Activated CD4-positive, alpha-beta memory T cell treated with anti-CD3 and anti-CD28 coated beads for 36 hours (primary cell): ENCODE results near the gene APOC3. TPM values are rescaled to one million over a fixed set of nuclear protein-coding genes. Genes with fewer than 3 reads are reported as not detected.

Experiments
- CTCF ChIA-PET: fragments of 350-600 bp; sonication (Branson Sonifier 250); formaldehyde crosslinking; loops from one replicate; lab custom pipeline; 2021; ENCODE audit warnings: antibody characterized with exemption, inconsistent platforms; lab: Charles Lee
- POLR2A ChIA-PET: fragments of 350-600 bp; sonication (Branson Sonifier 250); formaldehyde crosslinking; loops from one replicate; lab custom pipeline; 2021; ENCODE audit warnings: antibody characterized with exemption; lab: Charles Lee
- DNase-seq: peaks from one replicate; pipeline ENCODE4 v3.0.0-alpha.2; 2020
- H3K27ac Mint-ChIP-seq: one replicate; pipeline ENCODE4 v1.8.0; 2021; ENCODE audit warnings: mixed read lengths
- H3K27me3 Mint-ChIP-seq: one replicate; pipeline ENCODE4 v1.8.0; 2021; ENCODE audit warnings: mixed read lengths
- H3K36me3 Mint-ChIP-seq: one replicate; pipeline ENCODE4 v1.8.0; 2021; ENCODE audit warnings: mixed read lengths
- H3K4me1 Mint-ChIP-seq: one replicate; pipeline ENCODE4 v1.8.0; 2021; ENCODE audit warnings: low read depth, mixed read lengths
- H3K4me3 Mint-ChIP-seq: one replicate; pipeline ENCODE4 v1.8.0; 2021; ENCODE audit warnings: mild to moderate bottlenecking, mixed read lengths
- H3K9me3 Mint-ChIP-seq: one replicate; pipeline ENCODE4 v1.8.0; 2021; ENCODE audit warnings: mixed read lengths
- intact Hi-C: fragments of 100-400 bp; cut with micrococcal nuclease; formaldehyde crosslinking; loops from one replicate; pipeline ENCODE4 v1.15.1; 2023
- total RNA-seq, 2 experiments: library from RNA; stranded (reverse); gene quantifications; one replicate each; pipeline ENCODE4 v1.2.3, GENCODE V29; 2021

The APOC3 gene
- total RNA-seq, 2 experiments from 2014 or later: not detected

DNA sequence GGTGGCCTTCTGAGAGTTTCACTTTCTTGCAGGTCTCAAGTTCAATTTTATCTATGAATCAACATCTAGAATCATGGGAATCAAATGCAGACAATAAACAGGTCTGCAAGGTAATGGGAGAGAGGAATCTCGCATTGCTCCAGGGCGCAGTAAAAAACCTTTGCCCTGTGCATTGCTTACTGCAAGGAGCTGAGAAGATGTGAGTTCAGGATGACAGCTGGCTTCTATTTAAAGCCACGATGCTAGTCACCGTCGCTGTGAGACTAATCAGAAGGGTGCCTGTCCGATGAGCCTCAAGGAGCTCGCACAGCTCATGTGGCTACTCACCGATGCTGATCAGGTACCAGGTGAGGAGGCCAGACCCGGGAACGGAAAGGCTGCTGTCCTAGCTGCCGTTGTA, 37.9 kb downstream of the APOC3 start:
- Mint-ChIP-seq H3K4me3 (no peak overlapping the region), H3K4me1 (peaks cover 7% of the 10 kb centered on the region), H3K27me3 (no peaks in the 10 kb centered on the region), H3K9me3 (no peaks in the 10 kb centered on the region), H3K27ac (no peak overlapping the region), H3K36me3 (peaks cover 33% of the 10 kb centered on the region)
- intact Hi-C loops: no loop called here
- POLR2A ChIA-PET: no interaction called here
- no peak for DNase-seq
- CTCF ChIA-PET: interaction anchor here (0.6 to 1.9 kb wide), 5 partner anchors 12 to 239 kb away, joined by 3 to 4 read pairs (median 3); partner anchors contain the start of gene APOA5

DNA sequence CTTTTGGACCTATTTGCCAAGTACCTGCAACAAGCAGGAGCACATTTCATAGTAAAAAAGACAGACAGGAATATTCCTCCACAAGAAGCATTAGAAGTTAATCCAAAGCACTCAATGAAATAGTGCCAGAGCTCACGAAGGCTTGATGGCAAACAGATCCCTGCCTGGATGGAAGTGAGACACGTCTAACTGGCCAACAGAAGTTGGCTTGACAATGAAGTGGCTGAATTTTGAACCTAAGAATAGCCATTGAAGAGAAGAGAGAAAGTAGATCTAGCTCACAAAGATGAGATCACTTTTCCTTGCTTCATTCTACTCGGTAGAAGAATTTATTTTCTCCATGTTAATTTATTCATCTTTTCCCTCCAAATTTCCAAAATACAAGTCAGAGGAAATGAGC, 38.4 kb downstream of the APOC3 start:
- ChIA-PET CTCF (interaction anchor here (1.0 kb wide), 1 partner anchor 238 kb away, joined by 3 read pairs; no protein-coding TSS in a partner anchor), POLR2A (no interaction called here)
- H3K4me1 Mint-ChIP-seq: peaks cover 7% of the 10 kb centered on the region
- no peak overlapping the region for H3K4me3 Mint-ChIP-seq
- intact Hi-C loops: no loop called here
- no peak for DNase-seq
- H3K27ac Mint-ChIP-seq: no peak overlapping the region
- H3K27me3 Mint-ChIP-seq: no peaks in the 10 kb centered on the region
- H3K9me3 Mint-ChIP-seq: no peaks in the 10 kb centered on the region
- H3K36me3 Mint-ChIP-seq: peaks cover 37% of the 10 kb centered on the region

DNA sequence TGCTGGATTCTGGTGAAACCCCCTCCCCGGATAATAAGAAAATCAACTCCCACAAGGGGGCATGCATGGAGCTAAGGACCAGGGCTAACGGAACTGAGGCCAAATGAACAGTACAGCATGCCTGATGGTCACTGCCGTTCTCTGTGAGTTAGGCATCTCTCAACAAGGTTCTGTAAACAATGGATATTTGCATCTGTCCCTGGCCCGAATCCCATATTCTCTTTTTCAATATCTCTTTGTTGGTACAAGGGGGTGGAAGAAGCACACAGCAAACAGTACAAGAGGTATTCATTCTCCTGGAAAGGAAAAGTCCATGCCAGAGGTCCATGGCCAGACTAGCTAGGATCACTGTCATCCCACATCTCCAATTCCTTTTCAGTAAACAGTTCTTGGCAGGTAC, 39.9 kb downstream of the APOC3 start:
- POLR2A ChIA-PET: interaction anchor here (0.6 kb wide), 1 partner anchor 59 kb away, joined by 3 read pairs; no protein-coding TSS in a partner anchor
- peaks cover 7% of the 10 kb centered on the region for H3K4me1 Mint-ChIP-seq
- no peaks in the 10 kb centered on the region for H3K9me3 Mint-ChIP-seq
- peaks cover 37% of the 10 kb centered on the region for H3K36me3 Mint-ChIP-seq
- H3K4me3 Mint-ChIP-seq: no peak overlapping the region
- CTCF ChIA-PET: interaction anchor here (2.5 to 2.7 kb wide), 2 partner anchors 34 to 236 kb away, joined by 7 to 13 read pairs; no protein-coding TSS in a partner anchor
- intact Hi-C loops: no loop called here
- DNase-seq: no peak
- peak overlapping the region; percentile 26 for H3K27ac Mint-ChIP-seq
- no peaks in the 10 kb centered on the region for H3K27me3 Mint-ChIP-seq

DNA sequence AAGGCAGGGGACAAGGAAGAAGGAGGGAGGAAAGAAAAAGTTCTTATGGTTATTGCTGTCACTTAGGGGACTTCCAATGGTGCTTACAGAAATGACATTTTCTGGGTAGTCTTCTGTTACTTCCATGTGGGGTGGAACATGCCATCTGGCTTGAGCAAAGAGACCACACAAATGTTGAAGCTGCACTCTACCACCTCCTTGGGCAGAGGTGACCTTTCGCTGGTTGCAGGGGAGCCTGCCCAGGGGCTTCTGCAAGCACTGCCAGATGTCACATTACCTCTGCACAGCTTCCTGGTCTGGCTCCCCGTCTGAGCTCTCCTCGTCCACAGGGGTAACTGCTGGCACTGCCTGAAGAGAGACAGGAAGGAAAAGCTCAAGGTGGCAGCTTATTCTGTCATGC, 40.3 kb downstream of the APOC3 start:
- Mint-ChIP-seq H3K27ac (peak overlapping the region; percentile 26), H3K36me3 (peaks cover 39% of the 10 kb centered on the region), H3K4me1 (peaks cover 7% of the 10 kb centered on the region), H3K27me3 (no peaks in the 10 kb centered on the region), H3K9me3 (no peaks in the 10 kb centered on the region), H3K4me3 (no peak overlapping the region)
- DNase-seq: no peak
- intact Hi-C loops: no loop called here
- POLR2A ChIA-PET: no interaction called here
- CTCF ChIA-PET: interaction anchor here (2.5 to 2.7 kb wide), 2 partner anchors 34 to 236 kb away, joined by 7 to 13 read pairs; no protein-coding TSS in a partner anchor

DNA sequence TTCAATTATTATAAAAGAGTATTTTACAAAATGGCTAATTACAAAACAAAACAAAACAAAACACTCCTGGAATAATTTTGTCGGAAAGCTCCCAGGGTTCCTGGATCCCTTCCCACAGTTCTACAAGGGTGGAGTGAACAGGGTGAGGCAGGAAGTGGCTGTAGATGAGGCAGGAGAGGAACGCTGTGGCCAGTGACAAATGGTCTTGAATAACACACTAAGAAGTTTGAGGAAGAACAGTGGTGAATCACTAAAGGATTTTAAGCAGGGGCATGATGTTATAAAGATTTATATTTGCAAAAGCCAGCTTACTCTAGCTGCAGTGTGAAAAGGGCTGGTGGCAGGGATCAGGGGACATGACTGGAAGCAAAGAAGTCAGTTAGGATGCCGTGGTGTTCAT, 41.5 kb downstream of the APOC3 start:
- DNase-seq: no peak
- Mint-ChIP-seq H3K9me3 (no peaks in the 10 kb centered on the region), H3K36me3 (peaks cover 39% of the 10 kb centered on the region), H3K27me3 (no peaks in the 10 kb centered on the region), H3K27ac (peak overlapping the region; percentile 5), H3K4me3 (no peak overlapping the region), H3K4me1 (peaks cover 7% of the 10 kb centered on the region)
- intact Hi-C loops: no loop called here
- ChIA-PET POLR2A (no interaction called here), CTCF (interaction anchor here (0.5 to 2.7 kb wide), 3 partner anchors 35 to 1186 kb away, joined by 3 to 13 read pairs (median 7); no protein-coding TSS in a partner anchor)

DNA sequence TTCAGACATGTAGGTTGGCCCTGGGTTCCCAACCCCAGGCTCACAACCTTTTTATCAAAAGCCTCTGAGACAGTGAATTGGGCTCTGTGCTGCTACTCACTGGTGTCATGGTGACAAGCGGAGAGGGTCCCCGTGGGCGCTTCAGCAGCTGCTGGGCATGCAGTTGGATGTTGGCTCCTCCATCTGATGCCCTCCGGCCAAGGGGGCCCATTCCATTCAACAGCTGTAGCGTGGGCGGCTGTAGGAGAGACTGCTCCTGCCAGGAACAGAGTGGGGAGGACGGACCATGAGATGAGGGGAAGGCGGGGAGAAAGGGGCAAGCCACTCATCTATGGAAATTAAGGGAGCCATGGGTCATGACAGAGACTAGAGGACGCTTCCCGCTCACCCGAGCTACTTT, 43.7 kb downstream of the APOC3 start:
- intact Hi-C loops: no loop called here
- ChIA-PET CTCF (interaction anchor here (0.9 to 1.3 kb wide), 2 partner anchors 82 to 353 kb away, joined by 3 to 4 read pairs; partner anchors contain the start of gene APOA5), POLR2A (interaction anchor here (0.6 kb wide), 1 partner anchor 105 kb away, joined by 7 read pairs; no protein-coding TSS in a partner anchor)
- no peak for DNase-seq
- Mint-ChIP-seq H3K27ac (no peak overlapping the region), H3K4me1 (peaks cover 7% of the 10 kb centered on the region), H3K27me3 (no peaks in the 10 kb centered on the region), H3K4me3 (no peak overlapping the region), H3K9me3 (no peaks in the 10 kb centered on the region), H3K36me3 (peaks cover 28% of the 10 kb centered on the region)

DNA sequence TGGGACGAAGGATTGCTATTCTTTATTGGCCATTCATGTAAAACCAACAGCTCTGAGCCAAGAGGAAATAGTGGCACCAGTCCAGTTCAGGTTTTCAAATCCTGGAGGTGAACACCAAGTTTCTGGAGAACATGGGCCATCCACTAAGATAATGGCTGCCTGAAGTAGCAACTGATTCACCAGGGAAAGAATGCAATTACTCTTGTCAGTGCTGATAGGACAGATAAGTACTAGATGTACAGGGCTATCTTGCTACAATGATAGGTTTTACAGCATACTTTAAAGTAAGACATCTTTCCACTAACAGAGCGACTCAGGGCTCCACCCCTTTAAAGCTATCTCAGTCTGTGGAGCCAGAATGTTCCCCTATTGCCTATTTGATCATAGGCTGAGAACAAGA, 44.5 kb downstream of the APOC3 start:
- intact Hi-C loops: no loop called here
- no peaks in the 10 kb centered on the region for H3K27me3 Mint-ChIP-seq
- ChIA-PET POLR2A (no interaction called here), CTCF (interaction anchor here (0.9 to 1.3 kb wide), 2 partner anchors 83 to 352 kb away, joined by 3 to 4 read pairs; partner anchors contain the start of gene APOA5)
- no peak for DNase-seq
- H3K9me3 Mint-ChIP-seq: no peaks in the 10 kb centered on the region
- H3K27ac Mint-ChIP-seq: no peak overlapping the region
- no peak overlapping the region for H3K4me3 Mint-ChIP-seq
- peaks cover 27% of the 10 kb centered on the region for H3K36me3 Mint-ChIP-seq
- H3K4me1 Mint-ChIP-seq: peaks cover 7% of the 10 kb centered on the region

DNA sequence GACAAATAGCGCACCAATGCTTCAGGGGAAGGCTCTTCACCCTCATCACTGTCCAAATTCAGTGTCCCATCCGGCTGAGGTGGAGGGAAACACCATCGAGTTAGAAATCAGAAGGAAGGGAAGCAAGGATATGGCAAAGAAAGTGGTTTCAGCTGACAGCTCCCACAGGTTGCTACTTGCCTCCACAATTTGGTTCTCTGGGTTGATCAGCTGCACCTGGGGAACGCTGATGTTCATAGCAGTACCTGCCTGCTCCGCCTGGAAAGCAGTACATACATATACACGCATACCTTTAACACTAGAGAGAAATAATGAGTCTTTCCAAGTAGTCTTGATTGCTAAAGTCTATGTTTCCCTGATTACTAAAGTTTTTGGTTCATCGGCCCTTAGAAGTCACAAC, 45.5 kb downstream of the APOC3 start:
- no peak for DNase-seq
- Mint-ChIP-seq H3K9me3 (no peaks in the 10 kb centered on the region), H3K36me3 (peaks cover 21% of the 10 kb centered on the region), H3K27me3 (no peaks in the 10 kb centered on the region), H3K4me3 (no peak overlapping the region), H3K4me1 (peaks cover 6% of the 10 kb centered on the region), H3K27ac (no peak overlapping the region)
- CTCF ChIA-PET: no interaction called here
- POLR2A ChIA-PET: no interaction called here
- intact Hi-C loops: no loop called here

DNA sequence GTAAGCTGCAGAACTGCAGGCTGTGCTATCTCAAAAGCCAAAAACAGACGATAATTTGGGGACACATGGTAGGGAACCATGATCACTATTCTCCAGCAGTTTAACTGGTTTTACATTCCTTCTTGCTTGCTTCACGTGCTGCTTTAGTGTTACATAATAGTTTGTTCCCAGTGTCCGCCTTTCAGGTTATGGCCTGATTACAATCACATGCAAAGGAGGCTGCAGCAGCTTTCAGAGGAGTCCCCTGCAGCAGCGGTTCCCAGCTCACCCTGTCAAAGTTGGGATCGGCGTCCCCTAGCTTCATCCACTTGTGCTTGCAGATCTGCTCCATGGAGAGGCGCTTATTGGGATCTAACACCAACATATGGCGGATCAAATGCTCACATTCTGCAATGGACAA, 46.9 kb downstream of the APOC3 start:
- no peak for DNase-seq
- Mint-ChIP-seq H3K36me3 (peaks cover 19% of the 10 kb centered on the region), H3K27me3 (no peaks in the 10 kb centered on the region), H3K4me1 (peaks cover 14% of the 10 kb centered on the region), H3K27ac (no peak overlapping the region), H3K4me3 (no peak overlapping the region), H3K9me3 (no peaks in the 10 kb centered on the region)
- intact Hi-C loops: no loop called here
- ChIA-PET CTCF (interaction anchor here (1.0 to 1.2 kb wide), 2 partner anchors 9 to 222 kb away, joined by 3 read pairs; no protein-coding TSS in a partner anchor), POLR2A (no interaction called here)

DNA sequence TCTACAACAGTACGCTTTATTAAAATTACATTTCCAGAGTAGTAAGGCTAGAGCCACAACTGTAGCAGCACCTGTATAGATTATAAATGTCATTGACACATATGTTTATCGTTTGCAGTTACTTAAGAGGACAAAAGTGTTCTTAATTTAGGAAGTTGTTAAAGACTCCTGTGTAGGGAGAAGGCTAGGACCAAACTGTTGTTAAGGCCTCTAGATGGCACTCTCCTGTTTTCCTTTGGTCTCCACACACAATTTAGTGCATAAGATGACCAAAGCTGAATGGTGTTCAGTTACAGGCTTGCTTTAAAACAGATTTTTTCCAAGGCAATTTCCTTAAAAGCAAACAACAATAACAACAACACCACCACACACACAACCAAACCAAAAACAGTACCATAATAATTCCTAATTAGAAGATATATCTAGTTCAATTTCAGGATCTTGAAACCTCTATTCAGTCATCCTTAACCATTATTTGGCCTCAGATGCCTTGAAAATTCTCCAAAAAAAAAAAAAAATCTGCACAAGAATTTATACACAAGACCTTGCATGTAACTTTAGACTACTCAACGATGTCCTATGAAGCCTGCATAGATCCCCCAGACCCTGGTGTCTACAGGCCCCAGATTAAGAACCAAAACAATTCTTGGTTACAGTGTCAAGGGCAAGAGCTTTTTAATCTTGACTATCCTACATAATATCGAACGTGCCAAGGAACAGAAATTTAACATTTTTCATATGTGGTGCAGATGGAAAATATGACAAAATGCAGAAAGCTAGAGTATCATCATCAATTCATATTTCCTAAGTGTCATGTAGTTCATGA, 50.3 kb downstream of the APOC3 start:
- no peak overlapping the region for H3K27ac Mint-ChIP-seq
- CTCF ChIA-PET: interaction anchor here (0.6 to 6.0 kb wide), 29 partner anchors 9 to 347 kb away, joined by 3 to 81 read pairs (median 4); partner anchors contain the start of genes APOA5, PAFAH1B2 and SIK3
- POLR2A ChIA-PET: no interaction called here
- peaks cover 8% of the 10 kb centered on the region for H3K36me3 Mint-ChIP-seq
- intact Hi-C loops: loop anchor here (1.0 kb wide), 2 partner anchors 226 to 346 kb away; no protein-coding TSS in a partner anchor
- peaks cover 28% of the 10 kb centered on the region for H3K4me1 Mint-ChIP-seq
- H3K27me3 Mint-ChIP-seq: no peaks in the 10 kb centered on the region
- DNase-seq: no peak
- H3K4me3 Mint-ChIP-seq: no peak overlapping the region
- no peaks in the 10 kb centered on the region for H3K9me3 Mint-ChIP-seq

DNA sequence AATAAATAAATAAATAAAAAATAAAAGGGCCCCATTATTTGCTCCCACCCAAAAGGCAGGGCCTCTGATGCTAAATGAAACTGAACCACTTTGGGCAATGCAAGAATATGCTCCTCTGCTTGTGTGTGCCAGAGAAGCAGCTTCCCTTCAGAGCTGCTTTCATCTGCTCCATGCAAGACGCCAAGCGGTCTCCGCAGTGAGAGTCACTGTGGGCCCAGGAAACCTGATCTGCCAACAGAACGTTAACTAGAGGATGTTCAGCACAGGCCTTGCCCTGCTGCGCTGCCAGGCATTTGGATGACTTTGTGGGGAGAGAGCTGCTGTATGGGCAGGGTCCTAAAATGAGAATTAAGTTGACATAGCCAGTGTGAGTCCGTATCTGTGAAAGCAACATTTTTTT, 51.4 kb downstream of the APOC3 start:
- Mint-ChIP-seq H3K27ac (no peak overlapping the region), H3K36me3 (peaks cover 6% of the 10 kb centered on the region), H3K4me3 (no peak overlapping the region), H3K4me1 (peaks cover 28% of the 10 kb centered on the region), H3K27me3 (no peaks in the 10 kb centered on the region), H3K9me3 (no peaks in the 10 kb centered on the region)
- intact Hi-C loops: no loop called here
- ChIA-PET POLR2A (interaction anchor here (1.1 to 1.6 kb wide), 2 partner anchors 130 to 217 kb away, joined by 4 to 5 read pairs; partner anchors contain the start of gene SIK3), CTCF (interaction anchor here (0.6 to 6.0 kb wide), 15 partner anchors 10 to 258 kb away, joined by 3 to 81 read pairs (median 5); partner anchors contain the start of gene APOA5)
- DNase-seq: no peak

DNA sequence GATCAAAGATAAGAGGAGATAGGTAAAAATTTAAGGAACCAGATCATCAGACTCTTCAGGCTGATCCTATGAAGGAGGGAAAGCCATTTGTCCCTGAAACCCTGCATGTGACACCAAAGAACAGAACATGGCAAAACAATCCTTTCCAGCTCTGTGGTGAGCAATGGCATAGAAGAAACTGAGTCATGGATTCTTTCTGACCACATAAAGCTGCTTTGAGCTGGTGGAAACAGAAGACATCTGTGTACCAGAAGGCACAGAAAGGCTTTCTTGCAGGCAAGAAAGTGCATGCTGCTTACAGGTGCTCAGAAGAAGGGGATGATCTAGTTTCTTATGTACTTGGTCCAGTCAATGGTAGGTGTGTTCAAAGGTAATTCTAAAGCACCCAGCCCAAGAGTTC, 52.7 kb downstream of the APOC3 start:
- DNase-seq: peak; percentile 39
- Mint-ChIP-seq H3K4me3 (no peak overlapping the region), H3K9me3 (no peaks in the 10 kb centered on the region), H3K27me3 (no peaks in the 10 kb centered on the region), H3K27ac (peak overlapping the region; percentile 0), H3K4me1 (peaks cover 28% of the 10 kb centered on the region), H3K36me3 (peaks cover 13% of the 10 kb centered on the region)
- intact Hi-C loops: loop anchor here (1.0 to 2.0 kb wide), 5 partner anchors 29 to 211 kb away; no protein-coding TSS in a partner anchor
- ChIA-PET POLR2A (interaction anchor here (0.9 to 1.6 kb wide), 3 partner anchors 106 to 191 kb away, joined by 3 to 4 read pairs (median 3); no protein-coding TSS in a partner anchor), CTCF (interaction anchor here (0.7 to 6.0 kb wide), 11 partner anchors 11 to 228 kb away, joined by 3 to 81 read pairs (median 3); no protein-coding TSS in a partner anchor)
